HG03196 (cell line): ENCODE data around the gene LDHAL6A.

Experiments used
- ATAC-seq: cut with Tn5 transposase; IDR thresholded peaks from one replicate; pipeline ENCODE4 v1.9.1; 2021; ENCODE audit not compliant: unreplicated experiment

The LDHAL6A gene

DNA sequence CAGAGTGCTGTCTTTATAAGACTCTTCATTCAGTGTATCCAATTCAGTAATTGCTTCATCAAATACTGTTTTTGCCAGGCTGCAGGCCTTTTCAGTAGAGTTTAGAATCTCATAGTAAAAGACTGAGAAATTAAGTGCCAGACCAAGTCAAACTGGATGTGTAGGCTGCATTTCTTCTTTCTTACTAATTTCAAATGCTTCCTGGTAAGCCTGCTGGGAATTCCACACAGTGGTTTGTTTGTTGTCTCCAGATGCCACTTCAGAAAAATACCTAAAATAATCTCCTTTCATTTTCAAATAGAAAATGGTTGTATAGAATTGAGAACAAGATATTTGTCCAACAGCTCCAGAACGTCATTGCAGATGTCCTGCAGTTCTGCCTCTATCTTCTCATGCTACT lies 34.7 kb downstream of the LDHAL6A start:
- ATAC-seq, result no peak

DNA sequence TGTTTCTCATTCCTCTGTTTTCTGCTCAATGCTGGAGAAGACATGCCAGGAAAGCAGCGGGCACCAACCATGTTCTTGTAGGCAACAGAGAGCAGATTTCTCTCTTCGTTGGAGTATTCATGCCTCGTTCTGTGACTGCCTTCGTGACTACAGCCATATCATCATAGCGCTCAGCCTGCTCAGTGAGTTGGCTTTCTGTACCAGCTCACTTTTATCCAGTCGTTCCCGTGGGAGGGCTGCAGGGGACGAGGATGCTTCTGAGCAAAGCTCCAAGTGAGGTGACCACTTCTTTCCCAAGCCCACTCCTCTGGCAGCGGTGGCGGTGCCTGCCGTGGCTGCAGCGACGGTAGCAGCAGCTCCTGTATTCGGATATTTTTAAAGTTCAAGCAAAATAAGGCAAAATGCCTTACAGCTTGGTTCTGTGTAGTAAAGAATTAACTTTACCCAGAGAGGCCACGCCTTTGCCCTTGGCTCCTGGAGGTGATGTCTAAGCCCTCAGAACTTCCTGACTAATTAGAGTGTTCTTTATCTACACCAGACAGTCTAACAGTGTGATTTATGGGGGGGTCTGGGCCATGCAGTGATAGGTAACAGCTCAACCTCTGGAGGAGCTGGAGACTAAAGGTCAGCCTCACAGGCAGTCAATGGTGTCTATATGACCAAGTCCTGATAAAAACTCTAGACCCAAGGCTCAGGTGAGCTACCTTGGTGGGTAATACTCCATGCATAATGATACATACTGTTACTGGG lies 35.3 kb downstream of the LDHAL6A start:
- no peak for ATAC-seq

DNA sequence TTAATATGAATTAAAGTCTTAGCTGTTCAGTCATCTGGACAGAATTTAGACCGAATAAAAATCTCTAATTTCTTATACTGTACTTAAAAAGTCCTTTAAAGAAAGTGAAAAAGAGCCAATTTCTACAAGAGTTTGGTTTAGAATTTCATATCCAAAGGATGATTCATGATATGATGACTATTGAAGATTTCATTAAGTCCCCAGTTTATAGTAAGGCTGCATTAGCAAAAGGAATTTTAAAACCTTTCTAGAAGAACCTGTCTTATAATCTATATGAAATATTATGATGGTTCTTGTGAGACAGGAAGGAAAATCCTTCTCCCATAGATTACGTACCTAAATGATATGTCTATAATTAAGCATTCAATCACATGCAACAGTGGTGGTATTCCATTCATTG lies 36.3 kb downstream of the LDHAL6A start:
- no peak for ATAC-seq

DNA sequence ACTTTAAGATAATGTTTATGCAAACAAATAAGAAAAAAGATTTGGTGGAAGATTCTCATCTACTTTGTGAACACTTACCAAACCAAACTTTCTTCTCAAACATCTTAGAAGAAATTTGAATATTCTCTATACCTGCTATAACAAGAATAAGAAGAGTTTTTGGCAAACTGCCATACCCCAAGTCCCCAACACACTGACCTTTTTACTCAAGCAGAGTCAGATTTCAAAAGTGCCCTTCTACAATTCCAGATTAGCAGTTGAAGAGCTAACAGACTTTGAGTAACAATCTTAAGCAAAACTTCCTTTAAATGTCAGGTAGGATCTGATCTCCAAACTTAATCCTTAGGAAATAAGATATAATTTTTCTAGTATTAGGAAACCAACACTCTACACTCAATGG lies 37.2 kb downstream of the LDHAL6A start:
- no peak for ATAC-seq

DNA sequence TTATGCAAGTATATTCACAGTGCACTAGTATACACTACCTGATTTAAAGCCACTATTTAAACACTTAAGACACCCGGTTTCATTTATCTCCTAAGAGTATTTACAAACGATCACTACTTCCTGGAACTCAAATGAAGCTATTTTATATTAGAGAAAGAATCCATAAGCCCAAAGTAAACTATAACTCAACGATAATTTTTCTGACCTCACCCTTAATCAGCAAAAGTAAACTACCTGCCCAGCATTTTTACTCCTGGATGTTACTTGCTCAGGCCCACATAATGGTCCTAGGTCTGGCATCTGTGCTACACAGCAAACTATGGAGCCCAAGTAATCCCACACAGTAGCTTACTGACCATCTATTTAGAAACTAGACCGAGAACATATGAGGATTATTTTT lies 37.7 kb downstream of the LDHAL6A start:
- ATAC-seq, result no peak

DNA sequence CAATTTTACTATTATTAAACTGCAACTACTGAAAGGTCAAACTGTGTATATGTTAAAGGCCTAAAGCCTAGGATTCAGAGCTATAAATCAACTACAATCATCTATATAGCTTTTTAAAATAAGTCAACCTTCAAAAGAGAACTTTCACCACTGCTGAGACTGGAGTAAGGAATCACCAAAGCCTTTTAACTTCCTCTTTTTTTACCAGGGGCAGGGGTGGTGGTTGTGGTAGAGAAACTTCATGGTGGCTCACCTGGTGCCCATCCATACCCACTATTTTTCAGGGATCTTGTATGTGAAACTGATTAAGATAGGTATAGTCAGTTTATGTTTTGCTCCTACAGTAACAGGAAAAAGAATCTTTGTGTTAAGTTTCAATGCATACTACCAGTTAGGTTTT lies 39.6 kb downstream of the LDHAL6A start:
- ATAC-seq, result no peak

DNA sequence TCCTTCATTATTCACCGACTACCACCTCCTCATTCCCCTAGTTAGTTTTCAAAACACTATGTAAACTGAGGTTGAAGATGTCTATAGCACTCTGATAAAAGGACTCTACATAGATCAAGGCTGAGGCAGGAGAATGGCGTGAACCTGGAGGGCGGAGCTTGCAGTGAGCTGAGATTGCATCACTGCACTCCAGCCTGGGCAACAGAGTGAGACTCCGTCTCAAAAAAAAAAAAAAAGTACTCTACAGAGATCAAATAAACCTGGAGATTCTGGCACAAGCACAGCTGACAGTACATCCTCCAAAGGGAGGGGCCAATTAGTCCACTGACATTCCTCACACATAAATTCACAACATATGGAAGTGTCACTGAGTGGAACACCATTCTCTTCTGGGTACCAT lies 40.0 kb downstream of the LDHAL6A start:
- no peak for ATAC-seq

DNA sequence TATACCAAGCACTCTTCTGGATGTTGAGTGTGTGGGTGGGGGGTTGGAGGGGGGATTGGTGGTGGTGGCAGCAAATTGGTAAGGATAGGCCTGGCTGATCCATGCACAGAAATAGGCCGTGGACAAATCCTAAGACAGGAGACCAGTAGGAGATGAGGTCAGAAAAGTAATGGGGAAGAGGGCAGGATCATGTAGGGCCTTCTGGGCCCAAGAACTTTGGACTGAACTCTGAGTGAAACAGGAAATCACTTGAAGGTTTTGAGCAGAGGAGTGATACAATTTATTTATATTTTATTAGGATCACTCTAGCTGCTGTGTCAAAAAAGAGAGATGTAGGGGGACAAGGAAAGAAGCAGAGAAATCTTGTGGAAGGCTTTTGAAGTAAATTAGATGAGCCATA lies 42.4 kb downstream of the LDHAL6A start:
- no peak for ATAC-seq

DNA sequence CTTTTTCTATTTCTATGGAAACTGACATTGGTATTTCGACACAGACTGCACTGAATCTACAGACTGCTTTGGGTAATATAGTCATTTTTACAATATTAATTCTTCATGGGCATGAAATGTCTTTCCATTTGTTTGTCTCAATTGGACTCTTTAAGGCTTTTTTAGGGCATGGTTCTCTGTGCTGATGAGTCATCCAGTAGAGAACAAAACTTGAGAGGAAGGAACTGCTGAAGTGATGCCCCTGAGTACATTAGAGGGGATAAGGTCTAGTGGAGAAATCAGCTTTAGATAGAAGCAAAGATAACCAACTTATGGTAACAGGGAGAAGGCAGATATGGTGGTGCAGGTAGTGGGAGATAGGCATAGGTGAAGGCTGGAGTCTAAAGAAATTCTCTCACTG lies 46.0 kb downstream of the LDHAL6A start:
- no peak for ATAC-seq

DNA sequence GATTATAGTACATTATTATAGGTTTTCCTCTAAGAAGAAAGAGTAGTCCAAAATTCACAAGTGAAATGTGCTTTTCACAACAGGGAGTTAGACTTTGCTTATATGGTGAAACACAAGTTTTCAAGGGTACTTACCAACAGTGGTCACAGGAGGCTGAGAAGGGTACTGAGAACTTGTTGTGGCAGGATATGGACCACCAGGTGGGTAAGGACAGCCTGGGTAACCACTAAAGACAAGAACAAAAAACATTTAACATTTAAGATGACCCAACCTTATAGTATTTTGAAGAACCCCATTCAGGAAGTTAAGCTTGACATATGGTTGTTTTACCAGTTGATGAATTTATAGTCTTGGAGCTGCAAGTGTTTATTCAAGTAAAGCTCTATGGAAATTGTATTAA lies 46.7 kb downstream of the LDHAL6A start:
- no peak for ATAC-seq

DNA sequence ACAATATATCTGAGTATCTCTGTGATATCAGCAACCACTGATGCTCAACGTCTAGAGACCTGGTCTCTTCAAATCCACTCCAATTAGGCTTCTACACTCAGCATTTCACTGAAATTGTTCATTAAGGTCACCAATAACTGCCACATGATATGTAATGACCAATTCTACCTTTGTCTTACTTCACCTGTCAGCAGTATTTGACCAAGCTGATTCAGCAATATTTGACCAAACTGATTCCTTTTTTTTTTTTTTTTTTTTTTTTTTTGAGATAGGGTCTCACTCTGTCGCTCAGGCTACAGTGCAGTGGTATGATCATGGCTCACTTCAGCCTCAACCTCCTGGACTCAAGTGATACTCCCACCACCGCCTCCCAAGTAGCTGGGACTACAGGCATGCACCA lies 65.5 kb downstream of the LDHAL6A start:
- no peak for ATAC-seq

DNA sequence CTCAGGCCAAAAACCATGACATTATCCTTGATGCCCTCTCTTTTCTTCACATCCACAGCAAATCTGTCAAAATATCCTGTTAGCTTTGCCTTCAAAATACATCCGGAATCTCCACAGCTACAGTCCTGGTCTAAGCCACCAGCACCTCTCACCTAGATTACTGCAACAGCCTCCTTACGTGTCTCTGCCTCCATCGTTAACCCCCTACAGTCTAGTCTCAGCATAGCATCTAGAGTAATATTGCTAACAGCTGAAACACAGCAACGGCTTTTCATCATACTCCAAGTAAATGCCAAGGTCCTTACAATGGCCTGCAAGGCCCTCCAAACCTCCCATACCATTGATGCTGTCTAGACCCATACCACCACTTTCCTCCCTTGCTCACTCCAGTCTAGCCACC lies 66.7 kb downstream of the LDHAL6A start:
- ATAC-seq, result no peak

DNA sequence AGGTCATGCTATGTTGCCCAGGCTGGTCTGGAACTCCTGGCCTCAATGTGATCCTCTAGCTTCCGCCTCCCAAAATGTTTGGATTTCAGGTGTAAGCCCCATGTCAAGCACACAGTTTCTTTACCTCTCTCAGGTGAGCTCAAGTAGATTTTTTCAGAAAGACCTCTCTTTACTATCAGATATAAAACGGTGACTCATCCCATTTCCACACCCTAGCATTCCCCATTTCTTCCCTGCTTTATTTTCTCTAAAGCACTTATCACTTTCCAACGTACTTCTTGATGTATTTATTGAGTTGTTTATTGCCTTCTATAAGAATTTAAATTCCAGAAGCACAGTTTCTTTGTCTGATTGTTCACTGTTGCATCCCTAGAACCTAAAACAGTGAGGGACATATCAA lies 67.4 kb downstream of the LDHAL6A start:
- ATAC-seq, result no peak

DNA sequence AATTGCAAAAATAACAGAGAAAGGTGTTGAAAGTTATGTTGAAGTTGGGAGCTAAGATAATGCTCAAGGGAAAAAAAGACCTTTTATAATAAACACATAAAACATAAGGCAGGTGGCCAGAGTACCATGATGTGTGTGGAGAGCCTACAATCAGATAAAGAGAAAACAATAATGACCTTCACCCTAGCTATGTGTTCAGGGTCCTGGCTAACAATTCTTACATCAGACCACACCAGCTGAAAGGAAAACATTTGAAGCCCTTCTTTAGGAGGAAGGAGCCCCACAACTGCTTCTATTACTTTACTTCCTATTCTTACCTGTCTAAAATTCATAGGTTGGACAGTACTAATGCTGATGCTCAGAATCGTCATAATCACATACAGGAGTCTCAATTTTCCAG lies 68.6 kb downstream of the LDHAL6A start:
- ATAC-seq, result no peak

DNA sequence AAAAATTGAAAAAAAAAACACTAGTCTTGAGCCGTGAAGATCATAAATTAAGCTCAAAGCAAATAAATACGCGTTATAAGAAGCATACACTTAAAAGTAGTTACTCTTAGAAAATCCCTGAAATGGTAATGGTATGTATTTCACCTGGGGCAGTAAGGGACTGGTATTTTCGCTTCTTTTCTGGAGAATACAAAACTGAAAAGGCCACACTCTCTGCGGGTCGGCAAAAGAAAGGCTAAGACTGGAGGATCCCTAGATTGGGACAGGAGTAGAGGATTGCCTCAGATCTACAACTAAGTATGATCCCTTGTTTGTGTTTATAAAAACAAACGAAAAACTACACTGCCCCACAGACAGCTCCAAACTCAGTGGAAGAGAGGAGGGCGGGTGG lies 70.5 kb downstream of the LDHAL6A start:
- no peak for ATAC-seq

DNA sequence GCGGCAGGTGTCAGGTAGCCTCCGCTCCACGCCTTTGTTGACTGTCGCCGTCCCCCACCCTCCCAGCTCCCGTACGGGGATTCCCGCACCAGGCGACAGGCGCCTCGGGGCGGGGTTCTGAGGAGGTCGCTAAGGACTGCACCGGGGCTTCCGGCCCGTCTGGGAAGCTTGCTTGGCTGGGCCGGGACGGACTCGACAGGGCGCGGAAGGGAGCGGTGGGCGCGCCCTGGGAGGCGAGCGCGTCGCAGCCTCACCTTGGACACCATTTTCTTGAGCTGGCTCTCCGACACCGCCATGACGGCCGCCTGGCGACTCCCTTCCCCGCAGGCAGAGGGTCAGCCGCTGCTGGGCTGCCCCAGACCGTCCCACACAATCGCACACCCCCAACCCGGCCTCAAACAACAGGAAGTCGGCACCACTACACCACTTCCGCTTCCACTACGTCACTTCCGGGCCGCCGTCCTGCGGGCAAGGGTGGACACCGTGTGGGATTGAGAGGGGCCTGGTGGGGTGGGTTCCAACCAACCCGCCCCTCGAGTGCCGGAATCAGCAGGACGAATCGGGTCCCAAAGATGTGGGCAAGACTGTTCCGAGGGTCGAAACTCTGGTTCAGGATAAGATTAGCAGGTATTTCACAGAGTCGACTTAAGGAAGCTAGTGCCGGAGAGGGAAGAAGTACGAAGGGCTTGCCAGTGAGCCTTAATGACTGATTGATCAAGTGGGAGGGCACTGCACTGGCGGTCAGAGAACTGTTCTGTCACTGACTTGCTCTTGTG lies 71.1 kb downstream of the LDHAL6A start, which contains the start of gene TSG101:
TSG101 (minus strand) TSS at position 422 of the 776 bp plus-strand sequence; CDS start at position 296, 126 bp downstream.
- ATAC-seq, result peak; percentile 96

DNA sequence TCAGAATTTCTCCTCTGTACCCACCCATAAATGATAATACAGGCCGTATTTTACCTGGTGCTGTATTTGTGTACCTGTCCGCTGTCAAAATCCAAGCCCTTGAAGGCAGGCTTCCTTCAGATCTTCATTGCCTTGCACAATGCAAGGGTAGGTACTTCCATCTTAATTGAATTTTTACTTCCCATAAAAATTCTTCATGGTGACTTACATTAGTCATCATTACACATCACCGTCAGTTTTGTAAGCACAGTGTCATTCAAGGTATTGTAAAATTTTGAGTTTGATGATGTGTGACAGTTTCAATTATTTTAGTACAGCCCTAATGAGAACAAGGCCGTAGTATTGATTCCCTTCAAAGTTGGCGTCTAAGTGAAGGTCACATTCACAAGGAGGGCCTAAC lies 71.9 kb downstream of the LDHAL6A start:
- ATAC-seq, result no peak
